NCI-H1105 (cell line): Measurements from ENCODE around the gene ZFP91.
"Not testable (repeated sequence)": the region's sequence is repeated elsewhere in the genome, so short reads cannot be mapped to it uniquely, and the experiment has no call there.

Experiments
- DNase-seq: peaks from one replicate; lab custom pipeline; 2025; lab: John Stamatoyannopoulos, UW

The ZFP91 gene

GRCh38 chr11:58578635-58579191 lies at the start of gene ZFP91:
TSS of gene ZFP91 (plus strand) at chr11:58579063. CDS start at chr11:58579282, 219 bp downstream.
- peak; percentile 97 for DNase-seq

- DNase-seq, result no peak
Observed at GRCh38 chr11:58530236-58530635, 48.6 kb upstream of the ZFP91 start.

- DNase-seq, result no peak
Observed at GRCh38 chr11:58531865-58532341, 47.0 kb upstream of the ZFP91 start.

- DNase-seq, result no peak
Observed at GRCh38 chr11:58546841-58547240, 32.0 kb upstream of the ZFP91 start.

GRCh38 chr11:58549644-58550043 lies 29.2 kb upstream of the ZFP91 start:
- DNase-seq, result no peak

- no peak for DNase-seq
Observed at GRCh38 chr11:58560842-58561241, 18.0 kb upstream of the ZFP91 start.

- DNase-seq, result no peak
Observed at GRCh38 chr11:58561394-58562098, 17.3 kb upstream of the ZFP91 start.

- no peak for DNase-seq
Observed at GRCh38 chr11:58562375-58562800, 16.5 kb upstream of the ZFP91 start.

- DNase-seq, result no peak
Observed at GRCh38 chr11:58564231-58564630, 14.6 kb upstream of the ZFP91 start.

- DNase-seq, result peak; percentile 14
Observed at GRCh38 chr11:58567889-58568512, 10.9 kb upstream of the ZFP91 start.

GRCh38 chr11:58572906-58573305 lies 6.0 kb upstream of the ZFP91 start:
- DNase-seq, result not testable (repeated sequence)

GRCh38 chr11:58573451-58574104 lies 5.3 kb upstream of the ZFP91 start:
- DNase-seq, result no peak

GRCh38 chr11:58574881-58575280 lies 4.0 kb upstream of the ZFP91 start:
- no peak for DNase-seq

GRCh38 chr11:58575377-58576020 lies 3.4 kb upstream of the ZFP91 start, which contains the start of gene LPXN:
TSS of gene LPXN (minus strand) at chr11:58575856. CDS start at chr11:58575772, 84 bp downstream.
- DNase-seq, result no peak

- DNase-seq, result no peak
Observed at GRCh38 chr11:58576887-58577471, 1.9 kb upstream of the ZFP91 start.

- peak; percentile 53 for DNase-seq
Observed at GRCh38 chr11:58577555-58578135, 1.2 kb upstream of the ZFP91 start.

GRCh38 chr11:58578136-58578634 lies 678 bp upstream of the ZFP91 start:
- peak; percentile 97 for DNase-seq

- DNase-seq, result peak; percentile 76
Observed at GRCh38 chr11:58579192-58580129, 598 bp downstream of the ZFP91 start.

GRCh38 chr11:58580311-58580710 lies 1.4 kb downstream of the ZFP91 start:
- no peak for DNase-seq

- DNase-seq, result no peak
Observed at GRCh38 chr11:58582437-58582836, 3.6 kb downstream of the ZFP91 start.
